ENCODE measurements around the gene AGO3.
"Not testable (repeated sequence)": the region's sequence is repeated elsewhere in the genome, so short reads cannot be mapped to it uniquely, and the experiment has no call there.

Gene AGO3

DNA sequence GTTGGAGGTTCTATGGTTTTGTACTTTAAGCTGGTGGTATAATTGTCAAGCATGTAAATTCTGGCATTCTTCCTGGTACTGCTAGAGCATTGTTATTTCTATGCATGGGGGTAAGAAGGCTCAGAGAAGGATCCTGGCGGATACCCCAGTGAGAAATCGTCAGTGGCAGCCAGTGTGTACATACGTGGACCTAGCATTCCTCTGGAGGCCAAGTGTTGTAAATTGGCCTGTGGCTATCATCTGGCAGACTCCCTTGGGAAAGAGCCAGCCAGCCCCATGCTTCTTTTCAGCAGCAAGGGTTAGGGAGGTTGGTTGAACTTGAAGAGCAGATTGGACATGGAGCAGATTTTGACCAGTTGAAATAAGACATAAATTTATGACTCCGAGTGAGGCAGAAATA, 5.2 kb upstream of the AGO3 start:
- no peak for DNase-seq (ENCODE audit: low read depth, low spot score)

DNA sequence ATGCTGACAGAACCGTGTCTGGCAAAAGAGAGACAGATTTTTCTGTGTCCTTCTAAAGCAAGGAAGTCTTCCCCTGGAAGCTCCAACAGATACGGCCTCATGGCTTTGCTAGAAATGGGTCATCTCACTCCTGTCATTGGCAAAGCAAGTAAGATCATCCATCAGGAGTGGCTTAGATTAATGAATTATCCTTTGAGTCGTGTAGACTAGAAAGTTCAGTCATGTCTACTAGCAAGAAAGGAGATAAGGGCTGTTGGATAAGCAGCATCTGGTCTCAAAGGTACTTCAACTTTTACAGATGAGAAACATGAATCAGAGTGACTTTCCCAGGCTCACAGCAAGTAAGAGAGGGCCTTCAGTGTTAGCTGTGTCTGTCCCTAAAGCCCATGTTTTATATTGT, 3.4 kb upstream of the AGO3 start:
- no peak for DNase-seq (ENCODE audit: low read depth, low spot score)

- no peak for DNase-seq (ENCODE audit: low read depth, low spot score)
These were observed 944 bp upstream of the AGO3 start for GRCh38 chr1:35929730-35930592.

DNA sequence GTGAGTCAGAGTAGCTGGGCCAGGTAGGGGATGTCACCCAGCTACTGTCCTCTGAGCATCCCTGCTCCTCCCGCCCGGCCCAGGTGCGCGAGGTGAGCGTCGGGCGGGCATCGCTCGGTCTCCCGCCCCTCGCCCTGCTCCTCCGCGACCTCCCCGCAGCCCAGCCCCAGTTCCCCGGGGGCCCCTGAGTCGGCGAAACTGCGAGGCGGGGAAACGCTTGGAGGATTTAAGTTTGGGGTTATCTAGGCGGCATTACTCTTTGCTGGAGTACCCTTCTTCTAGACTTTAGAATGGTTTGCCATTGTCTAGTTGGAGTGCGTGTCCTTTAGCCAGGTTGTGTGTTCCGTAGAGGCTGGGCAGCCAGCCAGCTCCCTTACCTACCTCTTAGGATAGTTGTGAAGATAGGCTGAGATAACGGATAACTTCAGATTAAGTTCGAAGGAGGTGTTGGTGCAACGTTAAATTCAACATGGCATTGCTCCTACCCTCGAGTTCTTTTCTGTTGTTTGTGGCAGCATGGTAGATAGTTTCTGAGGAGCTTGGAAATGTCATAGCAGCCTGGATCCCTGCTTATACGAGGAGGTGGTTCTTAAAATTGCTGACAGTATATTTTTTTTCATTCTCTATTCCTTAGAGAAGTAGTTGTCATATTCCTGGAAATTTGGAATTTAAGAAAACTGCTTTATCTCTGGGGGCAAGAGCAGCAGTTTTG, 697 bp downstream of the AGO3 start:
- DNase-seq (ENCODE audit: low read depth, low spot score): no peak

GRCh38 chr1:35932158-35932636, 1.3 kb downstream of the AGO3 start:
- no peak for DNase-seq (ENCODE audit: low read depth, low spot score)

DNA sequence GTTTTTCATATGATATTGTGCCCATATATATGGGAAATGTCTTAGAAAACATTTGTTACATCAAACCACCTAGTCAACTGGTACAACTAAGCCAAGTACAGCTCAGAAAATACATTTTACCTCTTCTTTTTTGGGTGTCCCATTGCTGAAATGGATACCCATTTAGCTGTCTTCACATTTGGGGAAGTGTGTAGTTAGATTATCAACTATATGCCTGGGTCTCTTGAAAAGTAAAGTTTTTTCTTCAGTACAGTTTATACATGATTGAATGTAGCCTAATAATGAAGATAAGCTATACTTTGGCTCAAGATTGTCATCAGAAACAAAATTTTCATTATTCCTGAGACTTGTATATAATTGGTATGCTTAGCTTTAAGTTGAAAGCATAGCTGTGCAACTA, 2.0 kb downstream of the AGO3 start:
- DNase-seq (ENCODE audit: low read depth, low spot score): no peak

- no peak for DNase-seq (ENCODE audit: low read depth, low spot score)
These were observed 4.8 kb downstream of the AGO3 start for GRCh38 chr1:35935442-35936388.

GRCh38 chr1:35936838-35937237, 5.9 kb downstream of the AGO3 start:
- no peak for DNase-seq (ENCODE audit: low read depth, low spot score)

DNA sequence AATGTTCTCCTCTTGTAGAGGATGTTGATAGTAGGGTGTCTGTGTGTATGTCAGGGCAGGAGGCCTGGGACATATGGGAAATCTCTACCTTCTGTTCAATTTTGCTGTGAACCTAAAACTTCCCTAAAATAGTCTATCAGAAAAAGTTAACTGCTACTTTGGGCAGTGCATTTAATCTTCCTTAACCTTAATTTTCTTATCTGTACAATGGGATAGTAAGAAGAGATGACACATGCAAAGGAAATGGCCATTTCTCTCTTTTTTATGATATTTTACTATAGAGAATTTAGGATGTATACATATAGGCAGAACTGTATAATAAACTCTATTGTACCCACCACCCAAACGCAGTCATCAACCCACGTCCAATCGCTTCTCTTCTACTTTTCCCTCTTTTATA, 8.6 kb downstream of the AGO3 start:
- DNase-seq (ENCODE audit: low read depth, low spot score): no peak

- no peak for DNase-seq (ENCODE audit: low read depth, low spot score)
These were observed 14.4 kb downstream of the AGO3 start for GRCh38 chr1:35945327-35945726.

DNA sequence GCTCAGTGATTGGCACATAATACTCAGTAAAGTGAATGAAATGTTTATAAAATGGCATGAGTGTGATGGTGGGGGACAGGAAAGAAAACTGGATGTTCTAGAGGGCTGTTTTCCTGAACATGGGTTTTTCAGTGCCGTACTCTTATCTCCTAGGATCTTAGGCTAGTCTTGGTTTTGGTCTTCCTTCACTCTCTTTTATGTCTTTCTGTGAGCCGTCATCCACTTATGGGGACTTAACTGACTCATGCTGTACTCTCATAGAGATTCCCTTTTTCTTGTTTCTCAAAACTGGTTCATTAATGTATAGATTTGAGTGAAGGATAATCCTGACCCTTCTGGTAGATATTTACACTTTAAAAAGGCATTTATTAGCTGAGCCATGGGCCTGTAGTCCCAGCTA, 16.6 kb downstream of the AGO3 start:
- no peak for DNase-seq (ENCODE audit: low read depth, low spot score)

GRCh38 chr1:35958558-35958957, 27.7 kb downstream of the AGO3 start:
- no peak for DNase-seq (ENCODE audit: low read depth, low spot score)

DNA sequence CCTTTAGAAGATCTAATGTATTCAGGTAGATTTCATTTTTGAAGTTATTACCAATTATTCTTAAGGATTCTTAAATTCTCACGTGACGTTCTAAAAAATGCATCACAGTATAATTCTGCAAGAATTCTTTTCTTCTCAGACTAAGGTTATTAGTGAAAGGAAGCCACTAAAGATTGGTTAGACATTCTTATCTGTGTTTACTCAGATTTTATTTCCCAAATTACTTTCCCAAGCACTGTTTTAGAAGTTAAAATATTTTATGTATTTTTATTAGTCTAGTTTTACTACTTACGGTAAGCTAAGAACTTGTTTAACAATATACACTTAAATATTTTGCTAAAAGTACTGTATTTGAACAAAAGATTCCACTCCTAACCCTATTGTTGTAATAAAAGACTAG, 28.4 kb downstream of the AGO3 start:
- no peak for DNase-seq (ENCODE audit: low read depth, low spot score)

GRCh38 chr1:35962952-35963351, 32.0 kb downstream of the AGO3 start:
- DNase-seq (ENCODE audit: low read depth, low spot score): no peak

- not testable (repeated sequence) for DNase-seq (ENCODE audit: low read depth, low spot score)
These were observed 33.4 kb downstream of the AGO3 start for GRCh38 chr1:35964277-35964676.

- no peak for DNase-seq (ENCODE audit: low read depth, low spot score)
These were observed 37.5 kb downstream of the AGO3 start for GRCh38 chr1:35968396-35968795.

GRCh38 chr1:35971601-35972000, 40.7 kb downstream of the AGO3 start:
- no peak for DNase-seq (ENCODE audit: low read depth, low spot score)

DNA sequence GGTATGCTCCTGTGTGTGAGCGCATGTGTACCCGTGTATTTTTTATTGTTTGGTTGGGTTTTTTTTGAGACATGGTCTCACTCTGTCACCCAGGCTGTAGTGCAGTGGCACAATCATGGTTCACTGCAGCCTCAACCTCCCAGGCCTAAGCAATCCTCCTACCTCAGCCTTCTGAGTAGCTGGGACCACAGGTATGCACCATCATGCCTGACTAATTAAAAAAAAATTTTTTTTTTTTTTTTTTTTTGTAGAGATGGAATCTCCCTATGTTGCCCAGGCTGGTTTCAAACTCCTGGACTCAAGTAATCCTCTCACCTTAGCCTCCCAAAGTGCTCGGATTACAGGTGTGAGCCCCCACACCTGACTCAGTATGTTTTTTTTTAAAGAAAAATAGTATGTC, 41.7 kb downstream of the AGO3 start:
- not testable (repeated sequence) for DNase-seq (ENCODE audit: low read depth, low spot score)

DNA sequence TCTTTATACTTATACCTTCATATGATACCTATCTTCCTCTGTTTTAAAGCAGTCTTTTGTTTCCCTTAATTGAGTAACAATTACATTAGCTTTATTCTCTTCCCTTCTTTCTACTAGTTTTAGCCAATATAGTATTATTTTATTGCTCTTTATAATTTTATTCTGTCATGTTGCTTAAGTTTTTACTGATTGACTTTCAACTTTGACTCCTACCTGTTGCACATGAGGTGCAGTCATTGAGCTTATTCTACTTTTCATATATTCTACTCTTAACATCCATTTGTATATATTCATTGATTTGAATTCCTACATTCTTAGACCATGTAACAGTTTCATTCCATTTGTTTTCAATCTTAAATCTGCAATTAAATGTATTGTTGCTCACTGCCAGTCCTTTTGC, 49.2 kb downstream of the AGO3 start:
- DNase-seq (ENCODE audit: low read depth, low spot score): no peak

DNA sequence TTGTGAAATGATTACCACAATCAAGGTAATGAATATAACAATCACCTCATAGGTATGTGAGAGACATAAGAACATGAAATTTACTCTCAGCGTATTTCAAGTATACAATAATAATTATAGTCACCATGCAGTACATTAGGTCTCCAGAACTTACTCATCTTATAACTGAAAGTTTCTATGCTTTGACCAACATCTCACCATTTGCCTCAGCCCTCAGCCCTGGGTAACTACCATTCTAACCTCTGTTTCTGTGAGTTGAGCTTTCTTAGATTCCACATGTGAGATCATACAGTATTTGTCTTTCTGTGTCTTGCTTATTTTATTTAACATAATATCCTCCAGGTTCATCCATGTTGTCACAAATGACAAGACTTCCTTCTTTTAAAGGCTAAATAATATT, 57.3 kb downstream of the AGO3 start:
- DNase-seq (ENCODE audit: low read depth, low spot score): no peak

DNA sequence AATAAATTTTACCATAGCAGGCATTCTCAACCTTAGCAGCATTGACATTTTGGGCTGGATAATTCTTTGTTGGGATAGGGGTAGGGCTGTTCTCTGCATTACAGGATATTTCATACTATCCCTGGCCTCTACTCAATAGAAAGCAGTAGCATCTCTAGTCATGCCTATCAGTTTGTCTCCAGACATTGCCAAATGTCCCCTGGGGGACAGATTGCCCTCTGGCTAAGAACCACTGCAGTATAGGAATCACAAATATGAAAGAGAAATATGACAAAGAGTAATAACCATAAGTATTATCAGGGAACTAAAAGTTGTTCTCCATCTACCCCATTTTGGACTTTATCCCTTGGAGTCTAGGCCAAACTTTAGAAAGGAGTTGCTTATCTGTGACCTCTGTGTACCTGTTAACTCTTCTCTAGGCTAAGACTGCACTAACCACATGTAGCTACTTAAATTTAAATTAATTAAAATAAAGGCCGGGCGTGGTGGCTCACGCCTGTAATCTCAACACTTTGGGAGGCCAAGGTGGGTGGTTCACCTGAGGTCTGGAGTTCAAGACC, 76.1 kb downstream of the AGO3 start:
- no peak for DNase-seq (ENCODE audit: low read depth, low spot score)

- DNase-seq (ENCODE audit: low read depth, low spot score): no peak
These were observed 76.8 kb downstream of the AGO3 start for GRCh38 chr1:36007741-36008140.

Measured in smooth muscle cell of the brain vasculature (primary cell).